ENCODE data around the gene TESPA1.

GRCh38 chr12:54973556-54973955 lies 11.0 kb downstream of the TESPA1 start:
- TF ChIP-seq POLR2AphosphoS5 (IDR thresholded peaks at IDR 0.05; ENCODE audit: low read depth, low read length), result no peak
- TF ChIP-seq, protein P1, sequence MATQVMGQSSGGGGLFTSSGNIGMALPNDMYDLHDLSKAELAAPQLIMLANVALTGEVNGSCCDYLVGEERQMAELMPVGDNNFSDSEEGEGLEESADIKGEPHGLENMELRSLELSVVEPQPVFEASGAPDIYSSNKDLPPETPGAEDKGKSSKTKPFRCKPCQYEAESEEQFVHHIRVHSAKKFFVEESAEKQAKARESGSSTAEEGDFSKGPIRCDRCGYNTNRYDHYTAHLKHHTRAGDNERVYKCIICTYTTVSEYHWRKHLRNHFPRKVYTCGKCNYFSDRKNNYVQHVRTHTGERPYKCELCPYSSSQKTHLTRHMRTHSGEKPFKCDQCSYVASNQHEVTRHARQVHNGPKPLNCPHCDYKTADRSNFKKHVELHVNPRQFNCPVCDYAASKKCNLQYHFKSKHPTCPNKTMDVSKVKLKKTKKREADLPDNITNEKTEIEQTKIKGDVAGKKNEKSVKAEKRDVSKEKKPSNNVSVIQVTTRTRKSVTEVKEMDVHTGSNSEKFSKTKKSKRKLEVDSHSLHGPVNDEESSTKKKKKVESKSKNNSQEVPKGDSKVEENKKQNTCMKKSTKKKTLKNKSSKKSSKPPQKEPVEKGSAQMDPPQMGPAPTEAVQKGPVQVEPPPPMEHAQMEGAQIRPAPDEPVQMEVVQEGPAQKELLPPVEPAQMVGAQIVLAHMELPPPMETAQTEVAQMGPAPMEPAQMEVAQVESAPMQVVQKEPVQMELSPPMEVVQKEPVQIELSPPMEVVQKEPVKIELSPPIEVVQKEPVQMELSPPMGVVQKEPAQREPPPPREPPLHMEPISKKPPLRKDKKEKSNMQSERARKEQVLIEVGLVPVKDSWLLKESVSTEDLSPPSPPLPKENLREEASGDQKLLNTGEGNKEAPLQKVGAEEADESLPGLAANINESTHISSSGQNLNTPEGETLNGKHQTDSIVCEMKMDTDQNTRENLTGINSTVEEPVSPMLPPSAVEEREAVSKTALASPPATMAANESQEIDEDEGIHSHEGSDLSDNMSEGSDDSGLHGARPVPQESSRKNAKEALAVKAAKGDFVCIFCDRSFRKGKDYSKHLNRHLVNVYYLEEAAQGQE (IDR thresholded peaks at IDR 0.05; ENCODE audit: insufficient read depth in 1 of 2, low read depth in 2 of 2, low read length in 2 of 2), result no peak
- no peak for TF ChIP-seq TAF1 (IDR thresholded peaks at IDR 0.05; ENCODE audit: borderline replicate concordance, insufficient read depth, low read length)
- no peak for TF ChIP-seq SIN3A (IDR thresholded peaks at IDR 0.05; ENCODE audit: borderline replicate concordance, insufficient read depth, low read length)
- no peak for TF ChIP-seq FOXP2 (optimal IDR thresholded peaks at IDR 0.05; ENCODE audit: borderline replicate concordance, extremely low read depth, extremely low read length, insufficient read depth)

All from PFSK-1 (cell line).